Uterus (tissue), 4 donors: ENCODE results near the gene RRP9. TPM values are rescaled to one million over a fixed set of nuclear protein-coding genes. Genes with fewer than 3 reads are reported as not detected.

Source experiments
- DNase-seq, 2 donors: peaks; one replicate each; pipeline ENCODE4 v3.0.0-alpha.2; 2019 to 2020
- H3K27ac ChIP-seq, 2 donors: fragments of 200-600 bp; sonication (generic); 1 replicate in 1 of 2; 2 replicates in 1 of 2; pipeline ENCODE4 v1.5.1; 2016 to 2018
- H3K27me3 ChIP-seq, 2 donors: fragments of 200-600 bp; sonication (generic); one replicate each; pipeline ENCODE4 v1.5.1; 2018 to 2019; ENCODE audit warnings: control low read depth in 1 of 2
- H3K36me3 ChIP-seq, 2 donors: fragments of 200-600 bp; sonication (generic); one replicate each; pipeline ENCODE4 v1.5.1; 2019; ENCODE audit warnings: control low read depth in 1 of 2
- H3K4me1 ChIP-seq, 2 donors: fragments of 200-600 bp; sonication (generic); one replicate each; pipeline ENCODE4 v1.5.1; 2018 to 2019; ENCODE audit warnings: control low read depth in 1 of 2
- H3K4me3 ChIP-seq, 2 donors: fragments of 200-600 bp; sonication (generic); 1 replicate in 1 of 2; 2 replicates in 1 of 2; pipeline ENCODE4 v1.5.1; 2018 to 2019; ENCODE audit warnings: mild to moderate bottlenecking in 1 of 2
- H3K9me3 ChIP-seq, 2 donors: fragments of 200-600 bp; sonication (generic); one replicate each; pipeline ENCODE4 v1.5.1; 2019; ENCODE audit warnings: control low read depth in 1 of 2
- POLR2A ChIP-seq, 2 donors: fragments of 450-650 bp; IDR thresholded peaks; one replicate each; pipeline ENCODE4 v1.6.1; 2016; ENCODE audit warnings: antibody characterized with exemption in 2 of 2, mild to moderate bottlenecking in 1 of 2, moderate library complexity in 1 of 2
- intact Hi-C: fragments of 100-400 bp; cut with DNase I; formaldehyde crosslinking; loops from one replicate; pipeline ENCODE4 v1.15.1; 2023; ENCODE audit warnings: low total_unique reads
- total RNA-seq, 4 donors: library from RNA; depleted of rRNA in 3 of 4; stranded (reverse); fragments of >200 nt in 3 of 4; gene quantifications; one replicate each; pipeline versions ENCODE4 v1.1.0 to v1.2.4, GENCODE V29; 2014 to 2023
- TF ChIP-seq, protein P1 (sequence below), 4 experiments: fragments of 200-600 bp in 2 of 4; fragments of 450-650 bp in 2 of 4; sonication (generic) in 2 of 4; IDR thresholded peaks; one replicate each; pipeline ENCODE4 v1.5.1; 2016 to 2019; ENCODE audit warnings: antibody characterized with exemption in 4 of 4, mild to moderate bottlenecking in 2 of 4, moderate library complexity in 1 of 4
- donor health status: DM: yes; HTN: yes; CAD: no.

The RRP9 gene
- total RNA-seq, 4 donors from 2014 or later, result 4.4 to 20.5 (median 11.6) TPM

DNA sequence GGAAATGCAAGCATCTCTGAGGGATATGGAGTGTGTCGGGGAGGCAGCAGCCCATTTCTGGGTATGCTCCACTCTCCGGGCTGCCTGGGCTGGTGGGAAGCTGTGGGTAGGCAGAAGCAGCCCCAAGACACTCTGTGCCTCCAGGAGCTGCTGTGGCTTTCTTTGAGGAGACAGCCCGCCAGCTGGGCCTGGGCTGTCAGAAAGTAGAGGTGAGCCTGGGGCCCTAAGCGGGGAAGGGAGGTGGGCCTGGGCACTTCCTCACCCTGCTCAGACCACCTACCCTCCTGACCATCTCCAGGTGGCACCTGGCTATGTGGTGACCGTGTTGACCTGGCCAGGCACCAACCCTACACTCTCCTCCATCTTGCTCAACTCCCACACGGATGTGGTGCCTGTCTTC, 43.4 kb upstream of the RRP9 start:
- intact Hi-C loops, result no loop called here
- DNase-seq, result no peak
- Histone ChIP-seq H3K9me3 (no peaks in the 10 kb centered on the region), H3K27ac (peak overlapping the region in 1 of 2 donors; percentile 90), H3K27me3 (no peaks in the 10 kb centered on the region), H3K4me3 (no peak overlapping the region), H3K36me3 (no peaks in the 10 kb centered on the region), H3K4me1 (peaks cover 0 to 8% of the 10 kb centered on the region in 2 donors)
- TF ChIP-seq, protein P1, sequence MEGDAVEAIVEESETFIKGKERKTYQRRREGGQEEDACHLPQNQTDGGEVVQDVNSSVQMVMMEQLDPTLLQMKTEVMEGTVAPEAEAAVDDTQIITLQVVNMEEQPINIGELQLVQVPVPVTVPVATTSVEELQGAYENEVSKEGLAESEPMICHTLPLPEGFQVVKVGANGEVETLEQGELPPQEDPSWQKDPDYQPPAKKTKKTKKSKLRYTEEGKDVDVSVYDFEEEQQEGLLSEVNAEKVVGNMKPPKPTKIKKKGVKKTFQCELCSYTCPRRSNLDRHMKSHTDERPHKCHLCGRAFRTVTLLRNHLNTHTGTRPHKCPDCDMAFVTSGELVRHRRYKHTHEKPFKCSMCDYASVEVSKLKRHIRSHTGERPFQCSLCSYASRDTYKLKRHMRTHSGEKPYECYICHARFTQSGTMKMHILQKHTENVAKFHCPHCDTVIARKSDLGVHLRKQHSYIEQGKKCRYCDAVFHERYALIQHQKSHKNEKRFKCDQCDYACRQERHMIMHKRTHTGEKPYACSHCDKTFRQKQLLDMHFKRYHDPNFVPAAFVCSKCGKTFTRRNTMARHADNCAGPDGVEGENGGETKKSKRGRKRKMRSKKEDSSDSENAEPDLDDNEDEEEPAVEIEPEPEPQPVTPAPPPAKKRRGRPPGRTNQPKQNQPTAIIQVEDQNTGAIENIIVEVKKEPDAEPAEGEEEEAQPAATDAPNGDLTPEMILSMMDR (IDR thresholded peaks at IDR 0.05), result no peak
- no peak for TF ChIP-seq POLR2A (IDR thresholded peaks at IDR 0.05)

DNA sequence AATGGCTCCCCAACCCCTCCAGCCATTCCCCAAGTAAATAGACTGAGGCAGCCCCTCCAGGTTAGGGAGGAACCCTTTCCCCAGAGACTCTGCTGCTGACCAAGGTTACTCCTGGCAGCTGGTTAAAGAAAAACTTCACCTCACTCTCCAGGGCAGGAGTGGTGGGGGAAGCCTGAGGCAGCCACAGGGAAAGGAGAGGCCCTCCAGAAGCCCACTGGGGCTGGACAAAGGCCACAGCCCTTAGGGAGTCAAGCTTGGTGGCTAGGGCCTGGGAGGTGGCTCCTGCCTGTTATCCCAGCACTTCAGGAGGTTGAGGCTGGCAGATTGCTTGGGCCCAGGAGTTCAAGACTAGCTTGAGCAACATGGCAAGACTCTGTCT, 42.6 kb upstream of the RRP9 start:
- TF ChIP-seq POLR2A (IDR thresholded peaks at IDR 0.05), result no peak
- TF ChIP-seq, protein P1 (IDR thresholded peaks at IDR 0.05), result no peak
- intact Hi-C loops, result no loop called here
- H3K4me3 ChIP-seq, result no peak overlapping the region

DNA sequence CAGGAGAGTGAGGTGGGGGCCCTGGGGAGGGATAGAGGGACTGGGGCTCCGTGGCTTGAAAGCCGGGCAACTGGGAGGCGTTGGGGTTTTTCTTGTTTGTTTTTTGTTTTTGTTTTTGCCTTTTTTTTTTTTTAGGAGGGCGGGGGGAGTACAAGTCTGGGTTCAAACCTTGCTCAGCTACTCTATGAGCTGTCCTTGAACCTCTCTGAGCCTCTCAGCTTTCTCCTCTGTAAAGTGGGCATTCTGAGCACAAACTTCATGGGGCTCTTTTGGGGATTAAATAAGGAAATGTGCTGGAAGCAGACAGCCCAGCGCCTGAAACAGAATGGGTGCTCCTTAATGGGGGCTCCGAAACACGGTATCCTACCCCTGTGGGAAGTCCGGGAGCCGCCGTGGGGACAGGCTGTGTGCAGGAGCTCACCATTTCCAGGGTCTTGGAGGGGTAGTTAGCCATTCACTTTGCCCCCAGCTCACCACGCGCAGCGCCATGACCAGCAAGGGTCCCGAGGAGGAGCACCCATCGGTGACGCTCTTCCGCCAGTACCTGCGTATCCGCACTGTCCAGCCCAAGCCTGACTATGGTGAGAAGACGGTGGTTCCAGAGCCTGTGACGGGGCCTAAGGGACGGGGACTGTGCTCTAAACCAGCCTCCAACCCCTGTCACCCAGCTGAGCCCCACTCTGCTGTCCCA, 42.0 kb upstream of the RRP9 start:
- no peaks in the 10 kb centered on the region for H3K27me3 ChIP-seq
- DNase-seq, result no peak
- H3K4me1 ChIP-seq, result peaks cover 0 to 8% of the 10 kb centered on the region in 2 donors
- H3K36me3 ChIP-seq, result no peaks in the 10 kb centered on the region
- TF ChIP-seq POLR2A (IDR thresholded peaks at IDR 0.05), result no peak
- TF ChIP-seq, protein P1 (IDR thresholded peaks at IDR 0.05), result no peak
- H3K9me3 ChIP-seq, result no peaks in the 10 kb centered on the region
- peak overlapping the region; percentile 45 to 53 for H3K4me3 ChIP-seq
- peak overlapping the region; percentile 90 to 94 for H3K27ac ChIP-seq
- intact Hi-C loops, result no loop called here

More for the DNA sequence above, 42.6 kb upstream of the RRP9 start:
- H3K4me1 ChIP-seq, result peaks cover 0 to 8% of the 10 kb centered on the region in 2 donors
- peak overlapping the region; percentile 90 to 94 for H3K27ac ChIP-seq
- H3K9me3 ChIP-seq, result no peaks in the 10 kb centered on the region
- no peaks in the 10 kb centered on the region for H3K36me3 ChIP-seq
- no peaks in the 10 kb centered on the region for H3K27me3 ChIP-seq
- no peak for DNase-seq

DNA sequence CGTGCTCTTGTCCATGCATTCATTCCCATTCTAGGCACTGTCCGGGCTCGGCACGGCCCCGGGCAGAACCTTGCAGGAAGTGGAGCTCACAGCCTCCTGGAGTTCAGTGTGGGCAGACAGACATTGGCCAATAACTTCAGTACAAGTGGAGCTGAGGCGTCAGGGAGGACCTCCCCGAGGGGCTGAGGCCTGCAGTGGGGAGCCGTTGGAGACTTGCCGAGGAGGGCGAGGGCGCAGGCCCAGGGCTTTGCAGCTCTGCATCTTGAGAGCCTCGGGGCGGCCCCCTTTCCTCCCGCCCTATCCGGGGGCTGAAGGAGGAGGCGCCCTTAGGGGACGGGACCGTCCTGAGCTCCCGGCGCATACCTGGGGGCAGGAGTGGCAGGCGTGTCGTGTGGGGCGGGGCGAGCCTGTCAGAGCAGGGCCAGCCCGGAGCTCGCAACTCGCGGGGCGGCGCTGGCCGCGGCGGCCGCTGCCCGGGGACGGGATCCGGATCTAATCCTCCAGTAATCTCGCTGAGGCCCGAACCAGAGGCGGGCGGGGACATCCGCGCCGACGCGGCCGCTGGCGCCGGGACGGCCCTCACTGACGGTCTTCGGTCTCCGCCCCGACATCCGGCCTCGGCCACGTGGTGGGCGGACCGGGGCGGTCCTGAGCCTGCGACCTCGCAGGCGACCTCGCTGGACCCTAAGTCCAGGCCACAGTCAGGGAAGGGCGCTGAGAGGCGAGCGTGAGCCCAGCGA, 41.3 kb upstream of the RRP9 start, which contains the start of gene ACY1:
TSS of gene ACY1 (plus strand) at position 698 of the 740 bp plus-strand sequence. CDS start 530 bp downstream, outside the sequence.
- peak; percentile 80 to 88 for DNase-seq

More for the DNA sequence above, 41.3 kb upstream of the RRP9 start, which contains the start of gene ACY1:
- Histone ChIP-seq H3K36me3 (no peaks in the 10 kb centered on the region), H3K4me3 (peak within 1 kb of the TSS; percentile 45 to 53), H3K27ac (peak within 1 kb of the TSS; percentile 90 to 94), H3K9me3 (no peaks in the 10 kb centered on the region), H3K27me3 (no peaks in the 10 kb centered on the region), H3K4me1 (peaks cover 0 to 8% of the 10 kb centered on the region in 2 donors)
- peak; percentile 49 to 74 for TF ChIP-seq POLR2A (IDR thresholded peaks at IDR 0.05)
- TF ChIP-seq, protein P1 (IDR thresholded peaks at IDR 0.05), result peak in 1 of 4 experiments; percentile 31
- intact Hi-C loops, result no loop called here
